Kidney (tissue), 14 donors: ENCODE measurements around the gene MGME1. TPM values are rescaled to one million over a fixed set of nuclear protein-coding genes. Genes with fewer than 3 reads are reported as not detected.

Experiments used
- DNase-seq, 5 donors: peaks; one replicate each; pipeline ENCODE4 v3.0.0-alpha.2; 2013 to 2020
- FAIRE-seq: peaks from 2 replicates; lab custom pipeline; 2012; peaks lifted over from hg19 to GRCh38; lab: Jason Lieb, UNC
- H3K27ac ChIP-seq, 2 donors: one replicate each; pipeline ENCODE4 v1.7.0; 2013; ENCODE audit warnings: low read depth in 2 of 2, low read length in 2 of 2, inconsistent platforms in 1 of 2
- H3K27me3 ChIP-seq: one replicate; pipeline ENCODE4 v1.7.1; 2013; ENCODE audit warnings: low read length, inconsistent platforms; ENCODE audit not compliant: control insufficient read depth, insufficient read depth
- H3K36me3 ChIP-seq, 3 donors: one replicate each; pipeline versions ENCODE4 v1.7.0 to v1.7.1; 2013; ENCODE audit warnings: low read length in 3 of 3, control low read depth in 1 of 3, inconsistent platforms in 1 of 3; ENCODE audit not compliant: insufficient read depth in 3 of 3, control insufficient read depth in 2 of 3
- H3K4me1 ChIP-seq, 3 donors: one replicate each; pipeline versions ENCODE4 v1.7.0 to v1.7.1; 2013; ENCODE audit warnings: low read length in 3 of 3, inconsistent platforms in 1 of 3, low read depth in 1 of 3; ENCODE audit not compliant: control insufficient read depth in 2 of 3, insufficient read depth in 2 of 3
- H3K4me3 ChIP-seq, 3 donors: one replicate each; pipeline versions ENCODE4 v1.7.0 to v1.8.1; 2013; ENCODE audit warnings: low read length in 3 of 3, control low read depth in 1 of 3, inconsistent platforms in 1 of 3
- H3K9ac ChIP-seq, 3 donors: one replicate each; pipeline versions ENCODE4 v1.7.0 to v1.7.1; 2013; ENCODE audit warnings: low read length in 3 of 3, control low read depth in 1 of 3, inconsistent platforms in 1 of 3
- H3K9me3 ChIP-seq, 3 donors: one replicate each; pipeline versions ENCODE4 v1.7.0 to v1.7.1; 2013; ENCODE audit warnings: low read length in 3 of 3, control low read depth in 1 of 3, inconsistent platforms in 1 of 3; ENCODE audit not compliant: control insufficient read depth in 2 of 3, insufficient read depth in 1 of 3
- CTCF ChIP-seq: IDR thresholded peaks from 3 replicates; pipeline ENCODE4 v1.5.1; 2012; ENCODE audit warnings: mild to moderate bottlenecking, moderate library complexity, borderline replicate concordance; ENCODE audit not compliant: insufficient read depth; ENCODE audit errors: extremely low read depth
- intact Hi-C: fragments of 100-400 bp; cut with DNase I; formaldehyde crosslinking; loops from one replicate; pipeline ENCODE4 v1.11.1; 2022
- polyA plus RNA-seq: library from polyadenylated mRNA; stranded (reverse); fragments of 350-450 nt; fragmentation: Illumina TruSeq; extraction: RNeasy Lipid Tissue Mini Kit (QIAGEN cat#74804); gene quantifications from one replicate; pipeline ENCODE4 v1.2.3, GENCODE V29; 2014; ENCODE audit warnings: low read depth, low replicate concordance; ENCODE audit not compliant: insufficient read depth
- total RNA-seq: library from RNA; stranded (reverse); fragmentation: NEBNext Ultra II Directional; extraction: Animal tissue kit (Norgen Biotek cat#: 25700); gene quantifications from one replicate; pipeline ENCODE4 v1.2.1, GENCODE V29; 2021
- donor health status: control.
- donor health status: control.
- donor health status: control.
- donor health status: control.
- donor health status: control.
- donor health status: DM: yes; HTN: yes; CAD: no.
- donor health status: Normal renal cell carcinoma (clear cell type).

Gene MGME1
- total and polyA plus RNA-seq, 2 donors from 2014 or later, result 15.5 to 16.7 TPM

DNA sequence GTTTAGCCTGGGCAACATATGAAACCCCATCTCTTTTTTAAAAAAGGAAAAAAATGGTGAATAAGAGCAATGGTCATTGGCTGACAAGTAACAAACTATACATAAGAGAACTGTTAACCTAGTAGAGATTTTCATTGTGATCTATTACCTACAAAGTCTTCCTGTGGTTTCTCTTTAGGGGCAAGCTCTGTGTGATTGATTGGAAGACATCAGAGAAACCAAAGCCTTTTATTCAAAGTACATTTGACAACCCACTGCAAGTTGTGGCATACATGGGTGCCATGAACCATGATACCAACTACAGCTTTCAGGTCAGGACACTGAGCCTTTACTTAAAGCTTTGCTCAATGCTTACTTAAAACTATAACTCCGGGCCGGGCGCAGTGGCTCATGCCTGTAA is 19.2 kb downstream of the MGME1 start:
- peaks cover 2 to 13% (median 2%) of the 10 kb centered on the region in 3 donors for H3K36me3 ChIP-seq
- no peaks in the 10 kb centered on the region for H3K27me3 ChIP-seq
- DNase-seq, result no peak
- intact Hi-C loops, result no loop called here
- FAIRE-seq, result no peak
- no peak overlapping the region for H3K4me3 ChIP-seq
- no peak overlapping the region for H3K9ac ChIP-seq
- H3K4me1 ChIP-seq, result peaks cover 0 to 3% (median 0%) of the 10 kb centered on the region in 3 donors
- H3K27ac ChIP-seq, result no peak overlapping the region
- H3K9me3 ChIP-seq, result no peaks in the 10 kb centered on the region
- no peak for TF ChIP-seq CTCF

- Histone ChIP-seq H3K36me3 (peaks cover 2 to 13% (median 2%) of the 10 kb centered on the region in 3 donors), H3K9ac (no peak overlapping the region), H3K4me1 (peaks cover 0 to 3% (median 0%) of the 10 kb centered on the region in 3 donors), H3K27me3 (no peaks in the 10 kb centered on the region), H3K9me3 (no peaks in the 10 kb centered on the region), H3K27ac (no peak overlapping the region), H3K4me3 (no peak overlapping the region)
- FAIRE-seq, result no peak
- TF ChIP-seq CTCF, result no peak
- peak in 1 of 5 donors; percentile 30 for DNase-seq
- intact Hi-C loops, result no loop called here
These were observed 21.6 kb downstream of the MGME1 start for GRCh38 chr20:17990278-17990972.

GRCh38 chr20:17992224-17992637 is 23.4 kb downstream of the MGME1 start:
- Histone ChIP-seq H3K4me3 (no peak overlapping the region), H3K36me3 (peaks cover 0 to 13% (median 0%) of the 10 kb centered on the region in 3 donors), H3K27ac (no peak overlapping the region), H3K27me3 (no peaks in the 10 kb centered on the region), H3K9ac (no peak overlapping the region), H3K4me1 (peaks cover 2 to 12% (median 2%) of the 10 kb centered on the region in 3 donors), H3K9me3 (no peaks in the 10 kb centered on the region)
- intact Hi-C loops, result no loop called here
- TF ChIP-seq CTCF, result no peak
- FAIRE-seq, result no peak
- no peak for DNase-seq
